GM18511 (cell line): ENCODE measurements around the gene C5orf63.
"Not testable (repeated sequence)": the region's sequence is repeated elsewhere in the genome, so short reads cannot be mapped to it uniquely, and the experiment has no call there.

Source experiments
- ATAC-seq: cut with Tn5 transposase; IDR thresholded peaks from one replicate; pipeline ENCODE4 v1.9.1; 2021; ENCODE audit warnings: mild to moderate bottlenecking, moderate library complexity; ENCODE audit not compliant: unreplicated experiment

The C5orf63 gene

GRCh38 chr5:127076315-127077129, 3.2 kb upstream of the C5orf63 start:
- ATAC-seq: no peak

GRCh38 chr5:127074466-127074865, 1.2 kb upstream of the C5orf63 start:
- ATAC-seq: no peak

GRCh38 chr5:127070243-127070642, 3.1 kb downstream of the C5orf63 start:
- ATAC-seq: no peak

GRCh38 chr5:127068493-127069214, 4.6 kb downstream of the C5orf63 start:
- ATAC-seq: no peak

- no peak for ATAC-seq
Observed at GRCh38 chr5:127066721-127067120, 6.6 kb downstream of the C5orf63 start.

GRCh38 chr5:127064253-127064840, 9.0 kb downstream of the C5orf63 start:
- ATAC-seq: no peak

GRCh38 chr5:127063257-127063913, 9.9 kb downstream of the C5orf63 start:
- no peak for ATAC-seq

GRCh38 chr5:127061956-127062355, 11.3 kb downstream of the C5orf63 start:
- ATAC-seq: no peak

GRCh38 chr5:127061537-127061936, 11.8 kb downstream of the C5orf63 start:
- ATAC-seq: no peak

GRCh38 chr5:127060470-127060985, 12.8 kb downstream of the C5orf63 start:
- no peak for ATAC-seq

GRCh38 chr5:127056896-127057295, 16.4 kb downstream of the C5orf63 start:
- no peak for ATAC-seq

- no peak for ATAC-seq
Observed at GRCh38 chr5:127055880-127056653, 17.2 kb downstream of the C5orf63 start.

- not testable (repeated sequence) for ATAC-seq
Observed at GRCh38 chr5:127053551-127053950, 19.8 kb downstream of the C5orf63 start.

- ATAC-seq: no peak
Observed at GRCh38 chr5:127053049-127053448, 20.3 kb downstream of the C5orf63 start.

- ATAC-seq: no peak
Observed at GRCh38 chr5:127051591-127051990, 21.7 kb downstream of the C5orf63 start.

- ATAC-seq: no peak
Observed at GRCh38 chr5:127046343-127047072, 26.8 kb downstream of the C5orf63 start.

GRCh38 chr5:127042593-127042992, 30.7 kb downstream of the C5orf63 start:
- no peak for ATAC-seq

- no peak for ATAC-seq
Observed at GRCh38 chr5:127041571-127041970, 31.7 kb downstream of the C5orf63 start.

GRCh38 chr5:127040796-127041520, 32.3 kb downstream of the C5orf63 start:
- ATAC-seq: no peak
